Smooth muscle cell (in vitro differentiated cells): Measurements from ENCODE around the gene COX5A. TPM values are rescaled to one million over a fixed set of nuclear protein-coding genes. Genes with fewer than 3 reads are reported as not detected.
A peak's percentile ranks its signal among the peaks of the same experiment; 100 is the strongest.

Source experiments
- DNase-seq: peaks from one replicate; lab custom pipeline; 2025; ENCODE audit not compliant: unreplicated experiment; lab: John Stamatoyannopoulos, UW
- H2AFZ ChIP-seq: fragments of 200-600 bp; sonication (generic); 2 replicates; pipeline ENCODE4 v1.6.0; 2016; ENCODE audit warnings: antibody characterized with exemption, low read depth, mild to moderate bottlenecking
- H3F3A ChIP-seq: fragments of 200-600 bp; sonication (generic); 2 replicates; pipeline ENCODE4 v1.6.0; 2017; ENCODE audit warnings: antibody characterized with exemption, low read depth
- H3K27ac ChIP-seq: fragments of 200-600 bp; sonication (generic); 2 replicates; pipeline ENCODE4 v1.5.1; 2016; ENCODE audit warnings: low read depth, mild to moderate bottlenecking
- H3K27me3 ChIP-seq: fragments of 200-600 bp; sonication (generic); 2 replicates; pipeline ENCODE4 v1.6.1; 2016; ENCODE audit warnings: low read depth, mild to moderate bottlenecking
- H3K36me3 ChIP-seq: fragments of 200-600 bp; sonication (generic); 2 replicates; pipeline ENCODE4 v1.5.1; 2016; ENCODE audit warnings: low read depth
- H3K4me1 ChIP-seq: fragments of 200-600 bp; sonication (generic); 2 replicates; pipeline ENCODE4 v1.5.1; 2016; ENCODE audit warnings: low read depth
- H3K4me2 ChIP-seq: fragments of 200-600 bp; sonication (generic); 2 replicates; pipeline ENCODE4 v1.6.0; 2016; ENCODE audit warnings: mild to moderate bottlenecking
- H3K4me3 ChIP-seq: fragments of 200-600 bp; sonication (generic); 2 replicates; pipeline ENCODE4 v1.5.1; 2016; ENCODE audit warnings: mild to moderate bottlenecking
- H3K79me2 ChIP-seq: fragments of 200-600 bp; sonication (generic); 2 replicates; pipeline ENCODE4 v1.6.0; 2016; ENCODE audit warnings: low read depth, mild to moderate bottlenecking
- H3K9ac ChIP-seq: fragments of 200-600 bp; sonication (generic); 2 replicates; pipeline ENCODE4 v1.6.0; 2016; ENCODE audit warnings: low read depth
- H3K9me3 ChIP-seq: fragments of 200-600 bp; sonication (generic); replicated peaks from 2 replicates; pipeline ENCODE4 v1.5.1; 2016; ENCODE audit warnings: low read depth
- H4K20me1 ChIP-seq: fragments of 200-600 bp; sonication (generic); 2 replicates; pipeline ENCODE4 v1.6.0; 2016; ENCODE audit warnings: low read depth
- CTCF ChIP-seq: fragments of 200-600 bp; sonication (generic); IDR thresholded peaks from 2 replicates; pipeline ENCODE4 v1.5.1; 2017; ENCODE audit warnings: borderline replicate concordance, mild to moderate bottlenecking, antibody characterized with exemption; ENCODE audit not compliant: insufficient read depth, poor library complexity, severe bottlenecking
- WGBS: methylation state at CpG from one replicate; pipeline ENCODE4 v1.1.7; 2016; ENCODE audit warnings: low lambda C conversion rate; 5-methylcytosine and 5-hydroxymethylcytosine counted together
- polyA plus RNA-seq: library from polyadenylated mRNA; unstranded; fragments of >200 nt; fragmentation: Nextera tagmentation; extraction: Ambion mirVana; gene quantifications from 2 replicates; pipeline ENCODE4 v1.2.1, GENCODE V29; 2016
- total RNA-seq: library from RNA; depleted of rRNA; stranded (reverse); fragments of >200 nt; gene quantifications from 2 replicates; pipeline ENCODE4 v1.2.3, GENCODE V29; 2014

The COX5A gene
- total and polyA plus RNA-seq, 2 experiments from 2014 or later: 154 to 325 TPM

DNA sequence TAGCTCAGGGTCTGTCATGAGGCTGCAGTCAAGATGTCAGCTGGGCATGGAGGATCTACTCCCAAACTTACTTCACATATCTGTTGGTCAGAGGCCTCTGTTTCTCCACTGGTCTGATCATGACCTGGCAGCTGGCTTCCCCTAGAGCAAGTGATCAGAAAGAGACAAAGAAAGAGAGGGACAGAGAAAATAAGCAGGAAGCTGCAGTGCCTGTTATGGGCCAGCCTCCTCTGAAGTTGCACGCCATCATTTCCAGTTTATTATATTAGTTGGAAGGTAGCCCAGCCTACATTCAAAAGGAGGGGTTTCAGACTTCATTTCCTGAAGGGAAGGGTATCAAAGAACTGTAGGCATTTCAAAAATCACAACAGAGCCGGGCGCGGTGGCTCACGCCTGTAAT lies 23.7 kb upstream of the COX5A start:
- peaks cover 6% of the 10 kb centered on the region for H3K27me3 ChIP-seq
- no peak overlapping the region for H3K4me2 ChIP-seq
- H3F3A ChIP-seq: peaks cover 7% of the 10 kb centered on the region

DNA sequence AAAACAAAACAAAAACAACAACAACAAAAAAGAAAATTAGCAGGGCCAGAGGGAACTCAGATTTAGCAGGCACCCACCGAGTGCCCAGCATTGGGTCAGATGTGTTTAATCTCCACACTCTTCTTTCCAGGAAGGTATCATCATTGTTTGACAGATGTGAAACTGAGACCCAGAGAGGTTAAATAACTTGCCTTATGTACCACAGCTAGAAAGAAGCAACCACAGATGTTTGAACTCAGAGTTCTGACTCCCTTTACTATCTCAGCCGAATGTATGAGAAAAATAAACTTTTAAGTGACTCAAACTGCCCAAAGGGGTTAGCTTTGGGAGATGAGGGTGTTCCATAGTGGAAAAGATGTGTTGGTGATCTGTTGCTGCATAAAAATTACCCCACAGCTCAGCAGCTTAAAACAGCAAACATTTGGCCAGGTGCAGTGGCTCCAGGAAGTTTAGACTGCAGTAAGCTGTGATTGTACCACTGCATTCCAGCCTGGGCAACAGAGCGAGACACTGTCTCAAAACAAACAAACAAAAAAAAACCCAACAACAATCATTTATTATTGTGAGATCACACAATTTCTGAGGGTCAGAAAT lies 23.2 kb upstream of the COX5A start:
- DNase-seq: no peak
- H2AFZ ChIP-seq: no peak overlapping the region

More for the DNA sequence above, 23.7 kb upstream of the COX5A start:
- no peak for TF ChIP-seq CTCF
- H3K9ac ChIP-seq: no peak overlapping the region
- WGBS: 95% methylated on average over 5 of the region's 5 CpGs
- no peak overlapping the region for H2AFZ ChIP-seq
- H4K20me1 ChIP-seq: no peaks in the 10 kb centered on the region
- DNase-seq: no peak
- no peak overlapping the region for H3K4me3 ChIP-seq
- no peaks in the 10 kb centered on the region for H3K79me2 ChIP-seq
- no peaks in the 10 kb centered on the region for H3K36me3 ChIP-seq
- H3K27ac ChIP-seq: no peak overlapping the region
- H3K9me3 ChIP-seq: no peaks in the 10 kb centered on the region
- H3K4me1 ChIP-seq: peaks cover 13% of the 10 kb centered on the region

GRCh38 chr15:74960286-74960685 lies 22.4 kb upstream of the COX5A start:
- no peak overlapping the region for H3K4me2 ChIP-seq
- no peak for TF ChIP-seq CTCF
- H3K4me1 ChIP-seq: peaks cover 16% of the 10 kb centered on the region
- H3K27me3 ChIP-seq: peaks cover 6% of the 10 kb centered on the region
- no peak overlapping the region for H2AFZ ChIP-seq
- no peak overlapping the region for H3K9ac ChIP-seq
- H3K36me3 ChIP-seq: no peaks in the 10 kb centered on the region
- 72% methylated on average over 1 of the region's 1 CpG for WGBS
- no peaks in the 10 kb centered on the region for H4K20me1 ChIP-seq
- peaks cover 7% of the 10 kb centered on the region for H3F3A ChIP-seq
- H3K27ac ChIP-seq: no peak overlapping the region
- H3K79me2 ChIP-seq: no peaks in the 10 kb centered on the region
- H3K4me3 ChIP-seq: no peak overlapping the region
- DNase-seq: no peak
- H3K9me3 ChIP-seq: no peaks in the 10 kb centered on the region

More for the DNA sequence above, 23.2 kb upstream of the COX5A start:
- peaks cover 7% of the 10 kb centered on the region for H3F3A ChIP-seq
- peaks cover 6% of the 10 kb centered on the region for H3K27me3 ChIP-seq
- H3K9me3 ChIP-seq: no peaks in the 10 kb centered on the region
- H3K4me3 ChIP-seq: no peak overlapping the region
- 79% methylated on average over 3 of the region's 3 CpGs for WGBS
- no peaks in the 10 kb centered on the region for H3K79me2 ChIP-seq
- H3K4me1 ChIP-seq: peaks cover 13% of the 10 kb centered on the region
- H3K27ac ChIP-seq: no peak overlapping the region
- no peaks in the 10 kb centered on the region for H4K20me1 ChIP-seq
- no peaks in the 10 kb centered on the region for H3K36me3 ChIP-seq
- no peak overlapping the region for H3K4me2 ChIP-seq
- TF ChIP-seq CTCF: no peak
- H3K9ac ChIP-seq: no peak overlapping the region

- Histone ChIP-seq H3K4me3 (peak overlapping the region; percentile 60), H3F3A (peaks cover 11% of the 10 kb centered on the region), H3K36me3 (no peaks in the 10 kb centered on the region), H2AFZ (no peak overlapping the region), H3K9ac (no peak overlapping the region), H3K4me2 (peak overlapping the region; percentile 96), H4K20me1 (no peaks in the 10 kb centered on the region), H3K27me3 (peaks cover 6% of the 10 kb centered on the region), H3K4me1 (peaks cover 23% of the 10 kb centered on the region), H3K79me2 (no peaks in the 10 kb centered on the region), H3K27ac (no peak overlapping the region), H3K9me3 (no peaks in the 10 kb centered on the region)
- no peak for DNase-seq
- no peak for TF ChIP-seq CTCF
- WGBS: 15% methylated on average over 2 of the region's 8 CpGs
Measured at GRCh38 chr15:74959586-74959939, 21.7 kb upstream of the COX5A start.
